8988T (cell line): ENCODE data around the gene ATAD3A.
"Not testable (repeated sequence)": the region's sequence is repeated elsewhere in the genome, so short reads cannot be mapped to it uniquely, and the experiment has no call there.

Experiments
- DNase-seq: peaks from one replicate; pipeline ENCODE4 v3.0.0; 2011

The ATAD3A gene

GRCh38 chr1:1540818-1541628 is 29.1 kb downstream of the ATAD3A start:
- DNase-seq = no peak

- no peak for DNase-seq
Observed at GRCh38 chr1:1541956-1542765, 30.2 kb downstream of the ATAD3A start.

GRCh38 chr1:1542766-1543705 is 31.1 kb downstream of the ATAD3A start:
- DNase-seq = no peak

GRCh38 chr1:1543706-1544099 is 31.7 kb downstream of the ATAD3A start:
- no peak for DNase-seq

GRCh38 chr1:1544544-1544943 is 32.6 kb downstream of the ATAD3A start:
- no peak for DNase-seq

GRCh38 chr1:1545946-1546737 is 34.2 kb downstream of the ATAD3A start:
- no peak for DNase-seq

- no peak for DNase-seq
Observed at GRCh38 chr1:1547011-1547410, 35.0 kb downstream of the ATAD3A start.

GRCh38 chr1:1547476-1547875 is 35.5 kb downstream of the ATAD3A start:
- no peak for DNase-seq

- no peak for DNase-seq
Observed at GRCh38 chr1:1548591-1548990, 36.6 kb downstream of the ATAD3A start.

- DNase-seq = no peak
Observed at GRCh38 chr1:1550087-1550486, 38.1 kb downstream of the ATAD3A start.

- DNase-seq = peak; percentile 57
Observed at GRCh38 chr1:1550591-1551432, 38.9 kb downstream of the ATAD3A start.

- DNase-seq = no peak
Observed at GRCh38 chr1:1551524-1552262, 39.7 kb downstream of the ATAD3A start.

- DNase-seq = no peak
Observed at GRCh38 chr1:1552263-1552639, 40.3 kb downstream of the ATAD3A start.

GRCh38 chr1:1553821-1554494 is 42.0 kb downstream of the ATAD3A start:
- DNase-seq = no peak

GRCh38 chr1:1554550-1554925 is 42.6 kb downstream of the ATAD3A start:
- DNase-seq = no peak

- DNase-seq = no peak
Observed at GRCh38 chr1:1554926-1555915, 43.3 kb downstream of the ATAD3A start.

GRCh38 chr1:1556505-1556904 is 44.5 kb downstream of the ATAD3A start:
- no peak for DNase-seq

GRCh38 chr1:1556961-1557360 is 45.0 kb downstream of the ATAD3A start:
- not testable (repeated sequence) for DNase-seq

GRCh38 chr1:1557688-1558087 is 45.7 kb downstream of the ATAD3A start:
- not testable (repeated sequence) for DNase-seq
